Hematopoietic multipotent progenitor cell treated with erythropoietin and hydrocortisone succinate and interleukin-3 and kit ligand, for 15 days (in vitro differentiated cells): ENCODE results near the gene SPATA3.

Experiments used
- DNase-seq: peaks from one replicate; pipeline ENCODE4 v3.0.0-alpha.2; 2015; ENCODE audit warnings: low spot score

The SPATA3 gene

GRCh38 chr2:231029563-231029962, 33.6 kb downstream of the SPATA3 start:
- no peak for DNase-seq

DNA sequence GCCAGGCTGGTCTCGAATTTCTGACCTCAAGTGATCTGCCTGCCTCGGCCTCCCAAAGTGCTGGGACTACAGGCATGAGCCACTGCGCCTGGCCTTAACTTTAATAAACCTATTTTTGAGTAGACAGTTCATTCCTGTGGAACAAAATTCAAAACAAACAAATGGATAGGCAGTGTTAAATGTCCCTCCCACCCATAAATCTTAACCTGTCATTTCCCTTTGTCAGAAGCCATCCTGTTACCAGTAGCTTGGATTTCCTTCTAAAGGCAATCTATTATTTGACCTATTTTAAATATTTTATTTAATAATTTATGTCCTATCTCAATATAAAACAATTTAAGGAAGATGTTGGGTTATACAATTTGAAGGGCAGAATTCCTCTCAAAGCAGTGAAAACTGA, 34.8 kb downstream of the SPATA3 start:
- no peak for DNase-seq

GRCh38 chr2:231032575-231033140, 36.7 kb downstream of the SPATA3 start:
- DNase-seq, result no peak

- DNase-seq, result no peak
Measured at GRCh38 chr2:231033147-231034132, 37.5 kb downstream of the SPATA3 start.

GRCh38 chr2:231034291-231034882, 38.5 kb downstream of the SPATA3 start:
- no peak for DNase-seq

DNA sequence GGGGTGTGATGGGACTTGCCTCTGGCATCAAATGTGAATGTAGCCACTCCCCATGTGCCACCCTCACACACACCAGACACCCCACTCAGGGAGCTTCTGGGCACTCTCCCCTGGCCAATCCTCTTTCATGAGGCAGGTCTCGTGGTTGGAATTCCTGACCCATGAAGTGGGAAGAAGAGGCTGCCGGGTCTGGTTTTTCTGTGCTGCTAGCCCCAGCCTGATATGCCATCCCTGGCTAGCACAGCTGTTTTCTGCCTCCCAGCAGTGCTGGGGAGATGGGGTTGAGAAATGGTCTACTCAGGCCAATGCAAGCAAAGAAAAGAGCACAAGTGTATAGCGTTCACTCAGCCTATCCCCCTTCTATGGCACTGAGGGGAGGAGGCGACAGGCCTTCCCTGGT, 40.2 kb downstream of the SPATA3 start:
- no peak for DNase-seq

- DNase-seq, result no peak
Measured at GRCh38 chr2:231036578-231037106, 40.7 kb downstream of the SPATA3 start.

GRCh38 chr2:231037202-231037730, 41.3 kb downstream of the SPATA3 start, which contains the start of gene C2orf72:
Gene C2orf72, plus strand, starts transcription at chr2:231037523. Its CDS starts 43 bp downstream, at chr2:231037566.
- DNase-seq, result no peak

GRCh38 chr2:231037731-231038482, 42.0 kb downstream of the SPATA3 start:
- DNase-seq, result no peak

DNA sequence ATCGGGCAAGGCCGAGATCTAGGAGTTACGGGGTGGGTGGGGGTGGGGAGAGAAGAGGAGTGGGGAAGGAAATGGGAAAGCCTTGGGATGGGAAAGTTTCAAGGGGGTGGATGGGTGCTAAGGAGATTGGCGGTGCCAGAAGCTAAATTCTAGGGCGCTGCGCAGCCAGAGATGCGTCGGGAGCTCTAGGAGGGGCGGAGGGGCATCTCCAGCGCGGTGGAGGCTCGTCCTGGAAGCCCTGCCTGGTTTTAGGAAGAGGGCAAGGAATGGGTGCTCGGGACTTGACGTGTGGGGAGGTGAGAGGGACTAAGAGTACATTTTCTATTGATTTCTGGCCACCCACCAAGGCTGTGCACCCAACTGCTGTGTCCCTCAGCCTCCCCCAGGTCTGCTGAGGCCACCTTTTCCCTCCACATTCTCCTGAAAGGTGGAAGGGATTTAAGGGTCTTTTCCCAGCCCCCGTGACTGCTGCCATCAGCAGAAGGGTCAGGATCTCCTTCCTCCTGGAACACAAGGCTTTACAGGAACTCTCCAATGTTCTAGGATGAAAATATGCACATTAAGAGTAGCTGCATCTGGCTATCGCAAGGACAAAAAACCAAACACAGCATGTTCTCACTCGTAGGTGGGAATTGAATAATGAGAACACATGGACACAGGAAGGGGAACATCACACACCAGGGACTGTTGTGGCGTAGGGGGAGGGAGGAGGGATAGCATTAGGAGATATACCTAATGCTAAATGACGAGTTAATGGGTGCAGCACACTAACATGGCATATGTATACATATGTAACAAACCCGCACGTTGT, 42.8 kb downstream of the SPATA3 start:
- DNase-seq, result no peak

- DNase-seq, result no peak
Measured at GRCh38 chr2:231039294-231039664, 43.4 kb downstream of the SPATA3 start.

DNA sequence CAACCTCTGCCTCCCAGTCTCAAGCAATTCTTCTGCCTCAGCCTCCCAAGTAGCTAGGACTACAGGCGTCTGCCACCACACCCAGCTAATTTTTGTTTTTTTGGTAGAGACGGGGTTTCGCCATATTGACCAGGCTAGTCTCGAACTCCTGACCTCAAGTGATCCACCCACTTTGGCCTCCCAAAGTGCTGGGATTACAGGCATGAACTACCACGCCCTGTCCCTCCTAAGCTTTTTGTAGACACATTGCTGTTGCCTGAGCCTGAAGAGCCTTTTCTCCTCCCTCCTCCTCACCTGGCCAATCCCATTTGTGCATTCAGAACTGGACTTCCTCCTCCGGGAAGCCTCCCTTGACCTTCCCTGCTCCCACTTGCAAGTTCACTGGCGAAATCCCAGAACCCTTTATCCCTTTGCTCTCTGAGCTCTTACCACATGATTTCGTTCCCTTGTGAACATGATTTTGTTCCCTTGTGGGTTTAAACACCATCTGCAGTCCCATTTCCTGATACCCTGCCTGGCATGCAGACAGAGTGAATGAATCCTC, 44.0 kb downstream of the SPATA3 start:
- no peak for DNase-seq

DNA sequence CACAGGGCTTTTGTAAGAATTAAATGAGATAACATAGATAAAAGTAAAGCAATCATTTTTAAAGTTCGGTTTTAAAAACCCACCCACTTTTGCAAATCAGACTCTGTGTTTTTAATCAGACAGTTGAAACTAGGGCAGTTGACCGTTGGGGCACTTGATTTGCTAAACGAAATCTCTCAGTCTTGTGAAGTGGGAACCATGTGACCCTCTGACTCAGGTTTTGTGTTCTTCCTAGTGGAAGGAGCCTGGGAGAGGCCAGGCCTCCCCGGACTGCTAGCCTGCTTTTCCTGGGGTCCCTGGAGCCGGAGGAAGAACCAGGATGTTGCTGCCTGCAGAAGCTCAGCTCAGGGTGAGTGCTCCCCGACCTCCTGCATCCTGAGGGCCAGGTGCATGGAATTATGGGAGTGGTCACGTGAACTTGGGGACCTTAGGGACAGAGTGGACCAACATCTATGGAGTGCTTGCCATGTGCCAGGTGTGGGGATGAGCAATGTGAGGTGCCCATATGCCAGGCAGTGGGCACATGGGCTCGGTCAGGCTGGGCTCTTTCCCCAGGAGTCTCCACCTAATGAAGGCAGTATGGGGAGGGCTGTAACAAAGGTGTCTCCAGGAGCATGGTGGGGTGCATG, 45.3 kb downstream of the SPATA3 start:
- no peak for DNase-seq

DNA sequence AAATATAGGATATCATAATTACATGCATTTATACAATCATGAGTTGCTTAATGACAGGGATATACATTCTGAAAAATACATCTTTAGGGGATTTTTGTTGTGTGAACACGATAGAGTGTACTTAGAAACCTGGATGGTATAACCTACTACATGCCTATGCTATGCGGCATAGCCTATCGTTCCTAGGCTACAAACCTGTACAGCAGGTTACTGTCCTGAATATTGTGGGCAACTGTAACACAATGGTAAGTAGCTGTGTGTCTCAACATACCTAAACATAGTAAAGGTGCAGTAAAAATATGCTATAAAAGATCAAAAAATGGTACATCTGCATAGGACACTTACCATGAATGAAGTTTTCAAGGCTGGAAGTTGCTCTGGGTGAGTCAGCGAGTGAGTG, 47.9 kb downstream of the SPATA3 start:
- DNase-seq, result no peak

GRCh38 chr2:231046916-231047273, 51.0 kb downstream of the SPATA3 start:
- no peak for DNase-seq

- DNase-seq, result no peak
Measured at GRCh38 chr2:231047274-231047922, 51.5 kb downstream of the SPATA3 start.

- DNase-seq, result no peak
Measured at GRCh38 chr2:231047923-231048915, 52.3 kb downstream of the SPATA3 start.

DNA sequence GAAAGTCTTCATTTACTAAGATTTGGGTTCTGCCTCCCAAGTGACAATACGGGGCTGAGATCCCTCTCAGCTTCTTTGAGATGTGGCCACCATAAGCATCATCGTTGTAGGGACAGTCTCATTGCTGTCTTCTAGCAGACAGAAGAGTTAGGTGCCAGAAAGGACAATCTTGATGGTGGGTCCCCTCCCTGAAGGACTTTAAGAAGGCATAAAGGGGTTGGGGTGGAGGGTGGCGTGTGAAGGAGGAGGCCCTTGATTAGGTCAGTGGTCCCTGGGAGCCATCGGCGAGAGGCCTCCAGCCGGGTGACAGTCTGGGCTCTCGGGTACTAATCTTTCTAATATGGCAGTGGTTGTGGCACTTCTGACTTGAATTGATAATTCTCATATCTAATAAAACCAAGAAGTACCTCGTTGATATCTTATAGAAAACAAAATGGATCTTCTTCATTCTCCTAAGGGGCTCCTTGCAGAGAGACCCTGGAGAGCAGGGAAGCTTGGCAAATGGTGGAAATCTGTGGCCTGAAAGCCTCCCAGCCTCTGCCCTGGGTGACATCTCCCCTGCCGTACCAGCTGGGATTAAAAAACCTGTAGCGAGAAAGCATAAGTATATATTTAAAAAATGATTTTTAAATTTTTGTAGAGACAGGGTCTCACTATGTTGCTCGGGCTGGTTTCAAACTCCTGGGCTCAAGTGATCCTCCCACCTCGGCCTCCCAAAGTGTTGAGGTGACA, 53.5 kb downstream of the SPATA3 start:
- no peak for DNase-seq
